ENCODE measurements around the gene UGT1A5. TPM values are rescaled to one million over a fixed set of nuclear protein-coding genes. Genes with fewer than 3 reads are reported as not detected.
"Not testable (repeated sequence)": the region's sequence is repeated elsewhere in the genome, so short reads cannot be mapped to it uniquely, and the experiment has no call there.

UGT1A5 gene
- polyA plus RNA-seq, 3 donors, result not detected

DNA sequence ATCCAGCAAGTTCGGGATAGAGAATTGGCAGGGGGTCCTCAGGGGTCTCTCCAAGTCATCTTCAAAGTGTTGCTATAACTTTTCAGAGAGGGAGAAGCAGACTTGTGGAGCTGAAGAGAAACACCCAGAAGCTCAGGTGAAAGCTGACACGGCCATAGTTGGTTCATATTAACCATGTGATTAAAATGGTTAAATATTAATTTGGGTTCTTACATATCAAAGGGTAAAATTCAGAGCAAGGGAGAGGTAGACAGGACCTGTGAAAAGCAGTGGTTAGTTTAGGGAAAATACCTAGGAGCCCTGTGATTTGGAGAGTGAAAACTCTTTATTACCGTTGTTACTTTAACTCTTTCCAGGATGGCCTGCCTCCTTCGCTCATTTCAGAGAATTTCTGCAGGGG, 20.1 kb upstream of the UGT1A5 start, which contains the start of gene UGT1A6:
Gene UGT1A6 (plus strand): TSS at position 243 of the 400 bp plus-strand sequence. CDS start 115 bp downstream, at position 358.
- no peak for DNase-seq (ENCODE audit: low read depth in 3 of 3, low spot score in 2 of 3)

GRCh38 chr2:233693963-233694362, 18.7 kb upstream of the UGT1A5 start:
- DNase-seq (ENCODE audit: low read depth in 3 of 3, low spot score in 2 of 3), result no peak

GRCh38 chr2:233698740-233699139, 14.0 kb upstream of the UGT1A5 start:
- DNase-seq (ENCODE audit: low read depth in 3 of 3, low spot score in 2 of 3), result no peak

GRCh38 chr2:233699424-233700027, 13.2 kb upstream of the UGT1A5 start:
- DNase-seq (ENCODE audit: low read depth in 3 of 3, low spot score in 2 of 3), result no peak

DNA sequence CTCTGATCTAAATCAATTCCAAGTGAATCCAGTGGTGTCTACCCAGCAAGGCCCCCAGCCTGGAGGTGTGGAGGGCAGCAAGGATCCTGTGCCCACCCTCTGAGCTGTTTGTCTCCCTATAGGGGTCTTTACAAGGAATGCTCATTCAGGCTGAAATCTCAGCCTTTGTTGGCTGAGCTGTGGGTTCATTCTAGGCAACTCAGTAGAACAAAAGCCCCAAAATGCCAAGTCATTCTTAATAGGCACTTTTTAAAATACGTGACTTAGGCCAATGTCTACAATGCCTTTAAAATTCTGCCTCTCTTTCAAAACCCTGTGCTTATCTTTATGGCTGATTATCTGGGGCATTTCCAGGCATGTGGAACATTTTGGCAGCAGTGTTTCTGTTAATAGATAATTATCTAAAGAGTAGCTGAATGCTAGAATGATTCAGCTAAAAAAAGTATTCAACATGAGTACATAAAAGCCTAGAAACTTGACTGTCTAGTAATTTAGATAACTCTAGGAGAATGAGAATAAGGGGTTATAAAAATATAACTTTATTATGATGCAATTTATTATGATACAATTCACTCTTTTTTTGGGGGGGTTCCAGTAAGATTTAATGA, 12.6 kb upstream of the UGT1A5 start:
- DNase-seq (ENCODE audit: low read depth in 3 of 3, low spot score in 2 of 3), result no peak

DNA sequence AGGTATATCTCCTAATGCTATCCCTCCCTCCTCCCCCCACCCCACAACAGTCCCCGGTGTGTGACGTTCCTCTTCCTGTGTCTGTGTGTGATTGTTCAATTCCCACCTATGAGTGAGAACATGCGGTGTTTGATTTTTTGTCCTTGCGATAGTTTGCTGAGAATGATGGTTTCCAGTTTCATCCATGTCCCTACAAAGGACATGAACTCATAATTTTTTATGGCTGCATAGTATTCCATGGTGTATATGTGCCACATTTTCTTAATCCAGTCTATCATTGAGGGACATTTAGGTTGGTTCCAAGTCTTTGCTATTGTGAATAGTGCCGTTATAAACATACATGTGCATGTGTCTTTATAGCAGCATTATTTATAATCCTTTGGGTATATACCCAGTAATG, 11.9 kb upstream of the UGT1A5 start:
- DNase-seq (ENCODE audit: low read depth in 3 of 3, low spot score in 2 of 3), result not testable (repeated sequence)

- DNase-seq (ENCODE audit: low read depth in 3 of 3, low spot score in 2 of 3), result no peak
Measured at GRCh38 chr2:233702238-233702637, 10.5 kb upstream of the UGT1A5 start.

DNA sequence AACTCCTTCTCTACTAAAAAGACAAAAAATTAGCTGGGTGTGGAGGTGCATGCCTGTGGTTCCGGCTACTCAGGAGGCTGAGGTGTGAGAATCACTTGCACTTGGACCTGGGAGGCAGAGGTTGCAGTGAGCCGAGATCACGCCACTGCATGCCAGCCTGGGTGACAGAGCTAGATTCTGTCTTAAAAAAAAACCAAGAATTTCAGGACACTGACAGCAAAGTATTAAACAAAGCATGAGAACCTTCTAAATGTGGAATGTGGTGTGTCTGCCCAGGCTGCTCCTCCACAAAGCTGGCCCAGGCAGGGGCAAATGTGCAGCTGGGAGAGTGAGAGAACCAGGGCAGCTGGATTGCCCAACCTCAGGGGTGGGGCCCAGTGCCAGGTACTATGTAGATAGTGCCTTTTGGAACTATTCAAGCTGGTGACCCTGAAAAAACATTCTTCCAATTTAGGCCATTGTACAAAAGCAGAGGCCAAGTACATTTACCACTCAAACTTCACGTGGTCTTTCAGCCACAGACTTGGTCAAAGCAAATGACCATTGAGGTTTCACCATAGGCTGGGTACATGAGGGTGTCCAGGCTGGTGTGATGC, 6.7 kb upstream of the UGT1A5 start:
- no peak for DNase-seq (ENCODE audit: low read depth in 3 of 3, low spot score in 2 of 3)

DNA sequence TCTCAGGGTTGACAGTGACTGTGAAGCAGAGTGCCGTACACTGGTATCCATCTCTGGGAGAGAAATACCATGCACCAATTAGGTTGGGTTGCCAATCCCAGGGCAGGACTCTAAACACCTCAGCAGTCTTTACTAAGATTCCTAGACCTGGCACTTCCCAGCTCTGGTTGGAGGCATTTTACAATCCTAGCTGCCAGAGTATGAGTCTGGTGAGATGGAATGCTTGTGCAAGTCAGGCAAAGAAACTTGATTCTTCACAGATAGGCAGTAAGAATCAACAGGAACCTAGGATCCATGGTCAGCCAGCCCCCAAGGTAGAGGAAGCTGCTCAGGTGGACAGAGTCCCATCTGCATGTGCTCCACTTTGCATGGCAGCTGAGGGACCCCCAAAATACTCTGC, 6.0 kb upstream of the UGT1A5 start:
- DNase-seq (ENCODE audit: low read depth in 3 of 3, low spot score in 2 of 3), result no peak

DNA sequence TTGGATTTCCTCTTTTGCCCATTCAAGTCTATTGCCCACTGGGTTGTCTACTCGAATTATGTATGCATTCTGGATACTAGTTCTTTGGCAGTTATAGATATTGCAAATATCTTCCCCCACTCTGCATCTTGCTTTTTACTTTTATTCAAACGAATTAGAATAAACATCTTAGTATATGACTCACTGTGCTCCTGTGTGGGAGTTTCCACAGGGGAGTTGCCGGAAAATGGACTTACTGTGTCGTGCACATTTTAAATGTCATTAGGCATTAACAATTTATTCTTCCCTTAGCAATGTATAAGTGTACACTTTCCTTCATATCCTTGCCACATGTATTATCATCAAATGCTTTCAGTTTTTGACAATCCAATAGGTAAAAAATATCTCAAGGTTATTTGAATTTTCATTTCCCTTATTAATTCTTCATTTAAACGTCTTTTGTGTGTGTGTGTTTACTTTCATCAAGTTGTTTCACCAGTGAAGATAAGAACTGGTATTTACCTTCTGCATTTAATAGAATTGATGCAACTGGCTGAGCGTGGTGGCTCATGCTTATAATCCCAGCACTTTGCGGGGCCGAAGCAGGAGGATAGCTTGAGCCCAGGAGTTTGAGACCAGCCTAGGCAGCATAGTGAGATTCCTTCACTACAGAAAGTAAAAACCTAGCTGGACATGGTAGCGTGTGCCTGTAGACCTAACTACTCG, 4.6 kb upstream of the UGT1A5 start:
- DNase-seq (ENCODE audit: low read depth in 3 of 3, low spot score in 2 of 3), result no peak

GRCh38 chr2:233708942-233709341, 3.8 kb upstream of the UGT1A5 start:
- no peak for DNase-seq (ENCODE audit: low read depth in 3 of 3, low spot score in 2 of 3)

DNA sequence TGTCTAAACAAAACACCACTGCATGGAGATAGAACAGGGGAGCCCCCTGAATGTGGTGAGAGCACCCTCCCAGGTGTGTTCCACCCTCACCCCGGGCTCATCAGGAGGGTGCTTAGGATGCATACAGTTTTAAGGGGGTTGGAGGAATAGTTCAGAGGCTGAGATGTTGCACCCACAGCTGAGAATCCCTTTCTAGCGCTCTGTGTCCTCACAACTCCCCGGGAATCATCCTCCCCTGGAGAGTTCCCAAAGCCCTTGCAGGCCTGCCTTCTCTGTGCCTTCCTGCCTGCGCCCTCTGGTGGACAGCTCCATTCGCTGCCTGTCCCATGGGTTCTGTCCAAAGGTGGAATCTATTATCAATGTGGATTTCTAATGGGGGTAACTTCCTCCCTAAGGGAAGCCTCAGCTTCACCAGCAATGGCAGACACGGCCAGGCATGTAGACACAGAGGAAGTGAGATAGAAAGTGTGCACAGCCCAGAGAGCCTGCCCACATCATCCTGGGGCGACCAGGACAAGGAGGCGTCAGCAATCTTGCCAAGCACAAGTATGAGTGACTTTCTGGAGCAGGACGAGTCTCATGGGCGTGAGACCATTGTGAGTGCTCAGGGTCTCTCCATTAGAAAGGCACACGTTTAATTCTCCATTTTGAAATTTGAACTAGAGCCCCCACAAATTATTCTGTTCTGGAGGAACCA, 1.2 kb upstream of the UGT1A5 start:
- peak; percentile 31 to 55 (median 55) for DNase-seq (ENCODE audit: low read depth in 3 of 3, low spot score in 2 of 3)

DNA sequence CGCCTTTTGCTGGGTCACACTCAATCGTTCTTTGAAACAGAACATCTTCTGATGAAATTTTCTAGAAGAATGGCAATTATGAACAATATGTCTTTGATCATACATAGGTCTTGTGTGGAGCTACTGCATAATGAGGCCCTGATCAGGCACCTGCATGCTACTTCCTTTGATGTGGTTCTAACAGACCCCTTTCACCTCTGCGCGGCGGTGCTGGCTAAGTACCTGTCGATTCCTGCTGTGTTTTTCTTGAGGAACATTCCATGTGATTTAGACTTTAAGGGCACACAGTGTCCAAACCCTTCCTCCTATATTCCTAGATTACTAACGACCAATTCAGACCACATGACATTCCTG, 532 bp downstream of the UGT1A5 start:
- DNase-seq (ENCODE audit: low read depth in 3 of 3, low spot score in 2 of 3), result no peak

- DNase-seq (ENCODE audit: low read depth in 3 of 3, low spot score in 2 of 3), result no peak
Measured at GRCh38 chr2:233714121-233714520, 1.4 kb downstream of the UGT1A5 start.

DNA sequence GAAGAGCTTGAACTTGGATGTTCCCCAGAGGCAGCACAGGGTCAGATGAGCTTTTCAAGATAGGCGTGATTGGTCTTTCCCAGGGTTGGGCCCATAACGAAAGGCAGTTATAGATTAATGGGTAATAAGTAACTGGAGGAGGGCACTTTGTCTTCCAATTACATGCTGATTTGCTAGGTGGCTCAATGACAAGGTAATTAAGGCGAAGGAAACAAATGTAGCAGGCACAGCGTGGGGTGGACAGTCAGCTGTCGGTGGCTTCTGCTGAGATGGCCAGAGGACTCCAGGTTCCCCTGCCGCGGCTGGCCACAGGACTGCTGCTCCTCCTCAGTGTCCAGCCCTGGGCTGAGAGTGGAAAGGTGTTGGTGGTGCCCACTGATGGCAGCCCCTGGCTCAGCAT, 5.8 kb downstream of the UGT1A5 start, which contains the start of gene UGT1A4:
Gene UGT1A4 (plus strand): TSS at position 185 of the 400 bp plus-strand sequence. CDS start 85 bp downstream, at position 270.
- no peak for DNase-seq (ENCODE audit: low read depth in 3 of 3, low spot score in 2 of 3)

DNA sequence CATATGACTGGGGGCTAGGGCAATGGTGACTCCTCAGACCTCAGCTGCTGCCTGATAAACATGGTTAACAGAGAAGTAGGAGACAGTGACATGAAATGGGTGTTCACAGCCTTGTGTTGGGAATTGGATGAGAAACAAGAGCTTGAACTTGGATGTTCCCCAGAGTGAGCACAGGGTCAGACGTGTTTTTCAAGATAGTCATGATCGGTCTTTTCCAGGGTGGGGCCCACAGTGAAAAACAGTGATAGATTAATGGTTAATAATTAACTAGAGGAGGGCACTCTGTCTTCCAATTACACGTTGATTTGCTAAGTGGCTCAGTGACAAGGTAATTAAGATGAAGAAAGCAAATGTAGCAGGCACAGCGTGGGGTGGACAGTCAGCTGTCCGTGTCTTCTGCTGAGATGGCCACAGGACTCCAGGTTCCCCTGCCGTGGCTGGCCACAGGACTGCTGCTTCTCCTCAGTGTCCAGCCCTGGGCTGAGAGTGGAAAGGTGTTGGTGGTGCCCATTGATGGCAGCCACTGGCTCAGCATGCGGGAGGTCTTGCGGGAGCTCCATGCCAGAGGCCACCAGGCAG, 16.1 kb downstream of the UGT1A5 start, which contains the start of gene UGT1A3:
Gene UGT1A3 (plus strand): TSS at position 320 of the 579 bp plus-strand sequence. CDS start 85 bp downstream, at position 405.
- DNase-seq (ENCODE audit: low read depth in 3 of 3, low spot score in 2 of 3), result no peak

DNA sequence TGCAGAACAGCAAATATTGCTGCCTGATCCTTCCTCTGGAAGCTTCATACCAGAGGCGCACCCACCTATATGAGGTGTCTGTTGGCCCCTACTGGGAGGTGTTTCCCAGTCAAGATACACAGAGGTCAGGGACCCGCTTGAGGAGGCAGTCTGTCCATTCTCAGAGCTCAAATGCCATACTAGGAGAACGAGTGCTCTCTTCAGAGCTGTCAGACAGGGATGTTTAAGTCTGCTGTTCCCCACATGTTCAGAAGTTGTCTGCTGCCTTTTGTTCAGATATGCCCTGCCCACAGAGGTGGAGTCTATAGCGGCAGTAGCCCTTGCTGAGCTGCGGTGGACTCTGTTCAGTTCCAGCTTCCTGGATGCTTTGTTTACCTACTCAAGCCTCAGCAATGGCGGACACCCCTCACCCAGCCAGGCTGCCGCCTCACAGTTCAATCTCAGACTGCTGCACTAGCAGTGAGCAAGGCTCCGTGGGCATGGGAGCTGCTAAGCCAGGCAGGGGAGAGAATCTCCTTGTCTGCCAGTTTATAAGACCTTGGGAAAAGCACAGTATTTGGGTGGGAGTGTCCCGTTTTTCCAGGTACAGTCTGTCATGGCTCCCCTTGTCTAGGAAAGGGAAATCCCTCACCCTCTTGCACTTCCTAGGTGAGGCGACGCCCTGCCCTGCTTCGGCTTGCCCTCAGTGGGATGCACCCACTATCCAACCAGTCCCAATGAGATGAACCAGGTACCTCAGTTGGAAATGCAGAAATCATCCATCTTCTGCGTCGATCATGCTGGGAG, 24.4 kb downstream of the UGT1A5 start:
- not testable (repeated sequence) for DNase-seq (ENCODE audit: low read depth in 3 of 3, low spot score in 2 of 3)

DNA sequence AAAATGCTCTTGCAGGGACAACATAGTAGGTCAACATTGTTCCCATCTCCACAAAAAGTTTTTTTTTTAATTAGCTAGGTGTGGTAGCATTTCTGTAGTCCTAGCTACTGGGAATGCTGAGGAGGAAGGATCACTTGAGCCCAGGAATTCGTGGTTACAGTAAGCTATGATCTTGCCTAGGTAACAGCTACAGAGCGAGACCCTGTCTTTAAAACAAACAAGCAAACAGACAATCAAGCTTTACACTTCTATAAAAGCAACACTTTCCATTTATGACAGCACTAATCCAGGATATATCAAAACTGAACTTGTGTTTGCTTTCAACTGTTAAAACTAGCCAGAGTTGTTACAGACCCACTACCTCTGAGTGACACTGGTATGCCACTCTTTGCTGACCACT, 28.2 kb downstream of the UGT1A5 start:
- DNase-seq (ENCODE audit: low read depth in 3 of 3, low spot score in 2 of 3), result no peak

DNA sequence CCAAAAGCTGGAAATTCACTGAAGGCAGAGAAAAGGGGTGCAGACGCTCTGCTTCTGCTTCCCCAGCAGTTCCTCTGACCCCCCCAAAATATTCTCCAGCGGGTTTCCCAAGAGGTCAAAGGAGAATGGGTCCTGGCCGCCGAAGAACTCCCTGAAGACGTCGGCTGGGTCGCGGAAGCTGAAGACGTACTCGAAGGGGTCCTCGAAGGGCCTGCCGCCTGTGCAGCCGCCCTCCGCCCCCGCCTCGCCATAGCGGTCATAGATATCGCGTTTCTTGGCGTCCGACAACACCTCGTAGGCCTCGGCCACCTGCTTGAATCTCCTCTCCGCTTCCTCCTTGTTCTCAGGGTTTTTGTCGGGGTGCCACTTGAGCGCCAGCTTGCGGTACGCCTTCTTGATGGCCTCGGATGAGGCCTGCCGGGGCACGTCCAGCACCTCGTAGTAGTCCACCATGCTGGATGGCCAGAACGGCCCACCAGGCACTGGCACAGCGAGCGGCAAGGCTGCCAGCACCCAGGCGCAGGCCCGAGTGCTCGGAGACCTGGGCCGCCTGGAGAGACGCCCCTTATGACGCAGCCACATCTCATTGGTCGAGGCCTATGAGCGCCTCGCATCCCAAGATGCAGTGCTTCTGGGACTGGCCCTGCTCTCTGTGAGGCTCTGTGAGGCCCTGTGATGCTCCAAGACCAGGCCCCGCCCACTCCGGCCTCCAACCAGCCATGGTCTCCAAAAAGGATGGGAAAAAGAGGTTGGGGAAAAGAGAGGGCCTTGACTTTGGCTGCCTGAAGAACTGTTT, 31.0 kb downstream of the UGT1A5 start:
- no peak for DNase-seq (ENCODE audit: low read depth in 3 of 3, low spot score in 2 of 3)

All from right renal cortex interstitium (tissue), 3 donors.